GM23248 (cell line): ENCODE data around the gene PLCD3.

ENCODE experiments used
- EZH2 ChIP-seq: fragments of 200-600 bp; sonication (generic); IDR thresholded peaks from 2 replicates; pipeline ENCODE4 v1.6.1; 2018; ENCODE audit warnings: antibody characterized with exemption, mild to moderate bottlenecking; ENCODE audit not compliant: insufficient read depth, poor library complexity, severe bottlenecking
- EZH2phosphoT487 ChIP-seq: fragments of 200-600 bp; sonication (generic); IDR thresholded peaks from 2 replicates; pipeline ENCODE4 v1.6.1; 2018; ENCODE audit warnings: antibody characterized with exemption, moderate library complexity, mild to moderate bottlenecking, low read depth; ENCODE audit not compliant: insufficient read depth

DNA sequence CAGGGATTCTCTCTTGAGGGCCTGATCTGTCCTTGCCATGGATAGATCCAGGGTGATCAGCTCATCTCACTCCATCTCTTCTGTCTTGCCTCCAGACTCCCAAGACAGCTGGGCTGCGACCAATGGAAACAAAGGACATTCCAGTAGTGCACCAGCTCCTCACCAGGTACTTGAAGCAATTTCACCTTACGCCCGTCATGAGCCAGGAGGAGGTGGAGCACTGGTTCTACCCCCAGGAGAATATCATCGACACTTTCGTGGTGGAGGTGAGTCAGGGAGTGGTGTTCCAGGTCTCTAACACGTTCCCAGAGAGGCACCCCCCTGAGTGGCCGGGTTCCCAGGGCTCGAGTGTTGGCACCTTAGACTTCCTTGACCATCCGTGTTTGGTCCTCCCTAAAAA is 29.5 kb downstream of the PLCD3 start:
- TF ChIP-seq EZH2 (no peak), EZH2phosphoT487 (no peak)
